GM21576 (cell line): ENCODE measurements around the gene CHCHD4.

Source experiments
- ATAC-seq: cut with Tn5 transposase; IDR thresholded peaks from one replicate; pipeline ENCODE4 v1.9.1; 2021; ENCODE audit warnings: mild to moderate bottlenecking, moderate library complexity; ENCODE audit not compliant: unreplicated experiment

Gene CHCHD4

GRCh38 chr3:14124615-14125192 is at the start of gene CHCHD4, which contains the start of gene TMEM43:
TSS of gene CHCHD4 (minus strand) at chr3:14124870. CDS start at chr3:14124676, 194 bp downstream.
TSS of gene TMEM43 (plus strand) at chr3:14125052. CDS start at chr3:14125194, 142 bp downstream.
- ATAC-seq: peak; percentile 88

- no peak for ATAC-seq
Measured at GRCh38 chr3:14172496-14172895, 47.8 kb upstream of the CHCHD4 start.

- ATAC-seq: no peak
Measured at GRCh38 chr3:14170531-14171159, 46.0 kb upstream of the CHCHD4 start.

- no peak for ATAC-seq
Measured at GRCh38 chr3:14169871-14170270, 45.2 kb upstream of the CHCHD4 start.

GRCh38 chr3:14169435-14169834 is 44.8 kb upstream of the CHCHD4 start:
- no peak for ATAC-seq

- ATAC-seq: no peak
Measured at GRCh38 chr3:14166877-14167603, 42.4 kb upstream of the CHCHD4 start.

GRCh38 chr3:14162178-14162577 is 37.5 kb upstream of the CHCHD4 start:
- ATAC-seq: no peak

GRCh38 chr3:14161282-14161681 is 36.6 kb upstream of the CHCHD4 start:
- no peak for ATAC-seq

GRCh38 chr3:14159426-14159825 is 34.8 kb upstream of the CHCHD4 start:
- ATAC-seq: no peak

- ATAC-seq: no peak
Measured at GRCh38 chr3:14158370-14158769, 33.7 kb upstream of the CHCHD4 start.

- ATAC-seq: no peak
Measured at GRCh38 chr3:14157951-14158350, 33.3 kb upstream of the CHCHD4 start.

GRCh38 chr3:14156843-14157561 is 32.3 kb upstream of the CHCHD4 start:
- ATAC-seq: no peak

- no peak for ATAC-seq
Measured at GRCh38 chr3:14156201-14156600, 31.5 kb upstream of the CHCHD4 start.

GRCh38 chr3:14154895-14155440 is 30.3 kb upstream of the CHCHD4 start:
- no peak for ATAC-seq

GRCh38 chr3:14154276-14154675 is 29.6 kb upstream of the CHCHD4 start:
- no peak for ATAC-seq

- ATAC-seq: no peak
Measured at GRCh38 chr3:14153663-14154062, 29.0 kb upstream of the CHCHD4 start.

GRCh38 chr3:14152963-14153355 is 28.3 kb upstream of the CHCHD4 start:
- no peak for ATAC-seq

GRCh38 chr3:14152233-14152962 is 27.7 kb upstream of the CHCHD4 start:
- ATAC-seq: no peak

GRCh38 chr3:14151471-14152083 is 26.9 kb upstream of the CHCHD4 start:
- ATAC-seq: no peak
